Cardiac fibroblast (primary cell): ENCODE measurements around the gene COL23A1.

Experiments used
- DNase-seq, 2 donors: peaks; one replicate each; pipeline versions ENCODE4 v3.0.0 to v3.0.0-alpha.2; 2010; ENCODE audit warnings: low read depth in 2 of 2
- H3K4me3 ChIP-seq, 2 donors: replicated peaks in 1 of 2; 1 replicate in 1 of 2; 2 replicates in 1 of 2; pipeline ENCODE4 v1.5.1; 2011; ENCODE audit warnings: low read depth in 2 of 2, low read length in 2 of 2, mild to moderate bottlenecking in 2 of 2, moderate library complexity in 1 of 2
- TF ChIP-seq, protein P1 (sequence below): IDR thresholded peaks from one replicate; pipeline ENCODE4 v1.5.1; 2011; ENCODE audit warnings: low read depth, mild to moderate bottlenecking, low read length, inconsistent platforms

Gene COL23A1

GRCh38 chr5:178210686-178211085 lies 379.5 kb downstream of the COL23A1 start:
- H3K4me3 ChIP-seq: no peak overlapping the region
- no peak for DNase-seq
- TF ChIP-seq, protein P1, sequence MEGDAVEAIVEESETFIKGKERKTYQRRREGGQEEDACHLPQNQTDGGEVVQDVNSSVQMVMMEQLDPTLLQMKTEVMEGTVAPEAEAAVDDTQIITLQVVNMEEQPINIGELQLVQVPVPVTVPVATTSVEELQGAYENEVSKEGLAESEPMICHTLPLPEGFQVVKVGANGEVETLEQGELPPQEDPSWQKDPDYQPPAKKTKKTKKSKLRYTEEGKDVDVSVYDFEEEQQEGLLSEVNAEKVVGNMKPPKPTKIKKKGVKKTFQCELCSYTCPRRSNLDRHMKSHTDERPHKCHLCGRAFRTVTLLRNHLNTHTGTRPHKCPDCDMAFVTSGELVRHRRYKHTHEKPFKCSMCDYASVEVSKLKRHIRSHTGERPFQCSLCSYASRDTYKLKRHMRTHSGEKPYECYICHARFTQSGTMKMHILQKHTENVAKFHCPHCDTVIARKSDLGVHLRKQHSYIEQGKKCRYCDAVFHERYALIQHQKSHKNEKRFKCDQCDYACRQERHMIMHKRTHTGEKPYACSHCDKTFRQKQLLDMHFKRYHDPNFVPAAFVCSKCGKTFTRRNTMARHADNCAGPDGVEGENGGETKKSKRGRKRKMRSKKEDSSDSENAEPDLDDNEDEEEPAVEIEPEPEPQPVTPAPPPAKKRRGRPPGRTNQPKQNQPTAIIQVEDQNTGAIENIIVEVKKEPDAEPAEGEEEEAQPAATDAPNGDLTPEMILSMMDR: no peak

DNA sequence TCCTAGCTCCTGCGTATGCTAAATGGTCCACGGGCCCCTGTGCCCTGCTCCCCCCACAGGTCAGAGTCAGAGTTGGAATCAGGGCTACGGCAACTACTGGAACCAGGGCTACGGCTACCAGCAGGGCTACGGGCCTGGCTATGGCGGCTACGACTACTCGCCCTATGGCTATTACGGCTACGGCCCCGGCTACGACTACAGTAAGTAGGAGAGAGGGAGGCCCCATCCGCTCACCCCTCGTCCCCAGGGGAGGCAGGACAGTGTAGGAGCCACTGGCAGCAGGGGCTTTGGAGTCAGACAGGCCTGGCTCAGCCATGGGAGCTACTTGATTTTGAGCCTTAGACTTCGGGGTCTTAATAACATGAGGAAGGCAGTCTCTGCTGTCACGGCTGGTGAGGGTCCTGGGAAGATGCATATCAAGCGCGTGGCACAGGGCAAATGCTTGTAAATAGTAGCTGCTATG lies 380.1 kb downstream of the COL23A1 start:
- H3K4me3 ChIP-seq: no peak overlapping the region
- TF ChIP-seq, protein P1: no peak
- no peak for DNase-seq

DNA sequence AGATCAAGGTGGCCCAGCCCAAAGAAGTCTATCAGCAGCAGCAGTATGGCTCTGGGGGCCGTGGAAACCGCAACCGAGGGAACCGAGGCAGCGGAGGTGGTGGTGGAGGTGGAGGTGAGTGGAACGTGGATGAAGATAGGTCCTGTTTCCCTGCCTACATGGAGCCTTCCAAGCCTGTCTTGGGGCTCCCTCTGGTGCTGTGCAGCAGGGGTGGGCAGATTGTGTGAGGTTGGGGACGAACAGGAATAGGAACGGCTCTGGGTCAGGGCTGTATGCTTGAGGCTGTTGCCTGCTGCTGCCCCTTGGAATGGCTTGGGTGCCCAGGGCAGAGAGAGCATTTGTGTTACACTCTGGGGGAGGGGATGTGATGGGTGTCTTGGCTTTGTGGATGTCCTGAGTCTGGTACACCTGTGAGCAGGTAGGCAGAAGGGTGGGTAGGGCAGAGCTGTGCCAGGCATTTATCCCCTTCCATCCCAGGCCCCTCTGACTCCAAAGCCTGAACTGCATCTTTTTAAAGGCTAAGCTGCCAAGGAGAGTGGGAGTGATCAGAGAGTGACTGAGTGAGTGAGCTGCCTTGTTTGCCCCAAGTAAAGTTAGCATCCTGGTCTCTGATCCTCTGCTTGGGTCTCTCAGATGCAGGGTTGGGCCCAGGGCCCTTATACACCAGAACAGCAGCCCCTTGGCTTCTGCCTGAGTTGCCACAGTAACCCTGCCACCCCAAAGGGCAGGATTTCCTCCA lies 380.7 kb downstream of the COL23A1 start:
- TF ChIP-seq, protein P1: no peak
- H3K4me3 ChIP-seq: no peak overlapping the region
- no peak for DNase-seq

- TF ChIP-seq, protein P1: no peak
These were observed 381.5 kb downstream of the COL23A1 start for GRCh38 chr5:178208540-178209227.

DNA sequence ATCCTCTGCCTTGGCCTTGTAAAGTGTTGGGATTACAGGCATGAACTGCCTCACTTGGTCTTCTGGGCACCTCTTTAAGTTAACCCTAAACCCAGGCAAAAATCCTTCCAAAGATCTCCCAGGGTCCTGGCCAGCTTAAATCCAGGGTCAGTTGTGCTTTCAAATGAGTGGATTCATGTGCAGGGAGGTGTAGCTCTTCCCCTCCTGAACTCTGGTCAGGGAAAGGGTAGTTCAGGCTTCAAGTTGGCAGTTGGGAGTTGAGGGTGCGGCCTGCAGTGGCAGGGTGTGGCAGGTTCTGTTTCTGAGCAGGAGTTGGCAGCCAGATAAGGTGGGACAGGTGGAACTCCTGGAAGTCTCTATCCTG lies 382.3 kb downstream of the COL23A1 start:
- TF ChIP-seq, protein P1: no peak
- no peak overlapping the region for H3K4me3 ChIP-seq

More at GRCh38 chr5:178208540-178209227, 381.5 kb downstream of the COL23A1 start:
- no peak overlapping the region for H3K4me3 ChIP-seq
- DNase-seq: no peak

GRCh38 chr5:178207183-178207916 lies 382.8 kb downstream of the COL23A1 start:
- TF ChIP-seq, protein P1: no peak
- DNase-seq: peak; percentile 69 to 83
- peak overlapping the region in 1 of 2 donors; percentile 73 for H3K4me3 ChIP-seq

More for the DNA sequence above, 382.3 kb downstream of the COL23A1 start:
- DNase-seq: no peak
